IPS-18a (cell line): ENCODE data around the gene AHCY.
A peak's percentile ranks its signal among the peaks of the same experiment; 100 is the strongest.
"Not testable (repeated sequence)": the region's sequence is repeated elsewhere in the genome, so short reads cannot be mapped to it uniquely, and the experiment has no call there.

Experiments
- H3K27ac ChIP-seq: one replicate; pipeline ENCODE4 v1.5.1; 2013; ENCODE audit warnings: low read length
- H3K27me3 ChIP-seq: one replicate; pipeline ENCODE4 v1.6.1; 2013; ENCODE audit warnings: mild to moderate bottlenecking, low read length; ENCODE audit not compliant: control insufficient read depth, insufficient read depth
- H3K36me3 ChIP-seq: one replicate; pipeline ENCODE4 v1.6.1; 2013; ENCODE audit warnings: low read depth, low read length; ENCODE audit not compliant: control insufficient read depth
- H3K4me1 ChIP-seq: one replicate; pipeline ENCODE4 v1.6.1; 2013; ENCODE audit warnings: low read depth, low read length; ENCODE audit not compliant: control insufficient read depth
- H3K4me3 ChIP-seq: one replicate; pipeline ENCODE4 v1.5.1; 2013; ENCODE audit warnings: low read length
- H3K9ac ChIP-seq: one replicate; pipeline ENCODE4 v1.6.1; 2013; ENCODE audit warnings: mild to moderate bottlenecking, low read length, moderate library complexity
- H3K9me3 ChIP-seq: one replicate; pipeline ENCODE4 v1.6.1; 2013; ENCODE audit warnings: low read depth, low read length; ENCODE audit not compliant: control insufficient read depth

Gene AHCY

GRCh38 chr20:34302723-34303533 is at the start of gene AHCY:
Gene AHCY (minus strand): TSS chr20:34303355. CDS start chr20:34303270, 85 bp downstream.
- no peak within 1 kb of the TSS for H3K27ac ChIP-seq
- H3K4me1 ChIP-seq, result peaks cover 5% of the 10 kb centered on the region
- no peaks in the 10 kb centered on the region for H3K27me3 ChIP-seq
- no peaks in the 10 kb centered on the region for H3K9me3 ChIP-seq
- peak within 1 kb of the TSS; percentile 62 for H3K9ac ChIP-seq
- peak within 1 kb of the TSS; percentile 68 for H3K4me3 ChIP-seq
- peaks cover 4% of the 10 kb centered on the region for H3K36me3 ChIP-seq

- no peak overlapping the region for H3K9ac ChIP-seq
- peaks cover 4% of the 10 kb centered on the region for H3K4me1 ChIP-seq
- no peak overlapping the region for H3K4me3 ChIP-seq
- no peaks in the 10 kb centered on the region for H3K9me3 ChIP-seq
- H3K27ac ChIP-seq, result no peak overlapping the region
- H3K36me3 ChIP-seq, result no peaks in the 10 kb centered on the region
- H3K27me3 ChIP-seq, result no peaks in the 10 kb centered on the region
These were observed 46.9 kb upstream of the AHCY start for GRCh38 chr20:34350095-34350494.

GRCh38 chr20:34347571-34347970 is 44.4 kb upstream of the AHCY start:
- Histone ChIP-seq H3K9ac (no peak overlapping the region), H3K27ac (no peak overlapping the region), H3K4me3 (no peak overlapping the region), H3K9me3 (no peaks in the 10 kb centered on the region), H3K27me3 (no peaks in the 10 kb centered on the region), H3K36me3 (no peaks in the 10 kb centered on the region), H3K4me1 (peaks cover 4% of the 10 kb centered on the region)

- not testable (repeated sequence) for H3K4me1 ChIP-seq, H3K4me3 ChIP-seq, H3K27me3 ChIP-seq, H3K9me3 ChIP-seq, H3K36me3 ChIP-seq, H3K9ac ChIP-seq, H3K27ac ChIP-seq
These were observed 43.3 kb upstream of the AHCY start for GRCh38 chr20:34346533-34346865.

DNA sequence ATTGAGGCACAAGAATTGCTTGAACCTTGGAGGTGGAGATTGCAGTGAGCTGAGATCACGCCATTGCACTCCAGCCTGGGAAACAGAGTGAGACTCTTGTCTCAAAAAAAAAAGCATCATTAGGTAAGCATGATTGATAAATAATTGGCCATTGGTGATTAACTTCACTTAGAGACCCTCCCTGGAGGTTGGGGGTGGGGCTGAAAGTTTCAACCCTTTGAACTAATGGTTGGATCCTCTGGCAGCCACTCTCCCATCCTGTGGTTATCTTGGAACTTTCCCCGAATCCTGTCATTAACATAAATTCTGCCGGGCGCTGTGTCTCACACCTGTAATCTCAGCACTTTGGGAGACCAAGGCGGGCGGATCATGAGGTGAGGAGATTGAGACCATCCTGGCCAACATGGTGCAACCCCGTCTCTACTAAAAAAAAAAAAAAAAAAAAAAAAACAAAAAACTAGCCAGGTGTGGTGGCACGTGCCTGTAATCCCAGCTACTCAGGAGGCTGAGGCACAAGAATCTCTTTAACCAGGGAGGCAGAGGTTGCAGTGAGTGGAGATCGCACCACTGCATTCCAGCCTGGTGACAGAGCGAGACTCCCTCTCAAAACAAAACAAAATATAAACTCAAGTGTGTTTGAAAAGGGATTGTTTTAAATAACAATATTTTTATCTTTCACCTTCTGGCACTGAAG is 42.8 kb upstream of the AHCY start:
- not testable (repeated sequence) for H3K27me3 ChIP-seq, H3K9me3 ChIP-seq, H3K27ac ChIP-seq

DNA sequence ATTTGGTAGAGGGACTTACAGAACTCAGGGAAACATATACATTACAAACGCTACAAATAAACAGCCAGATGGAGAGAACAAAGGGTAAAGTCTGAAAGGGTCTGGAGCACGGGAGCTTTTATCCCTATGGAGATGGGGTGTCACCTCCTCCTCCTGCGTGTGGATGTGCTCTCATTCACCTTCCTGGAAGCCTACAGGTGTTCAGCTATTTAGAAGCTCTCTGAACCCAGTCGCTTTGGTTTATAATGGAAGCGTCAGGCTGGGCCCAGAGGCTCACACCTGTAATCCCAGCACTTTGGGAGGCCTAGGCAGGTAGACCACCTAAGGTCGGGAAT is 42.2 kb upstream of the AHCY start:
- Histone ChIP-seq H3K4me1 (peaks cover 4% of the 10 kb centered on the region), H3K4me3 (no peak overlapping the region)

More for the DNA sequence above, 42.8 kb upstream of the AHCY start:
- not testable (repeated sequence) for H3K36me3 ChIP-seq, H3K4me3 ChIP-seq, H3K4me1 ChIP-seq, H3K9ac ChIP-seq

GRCh38 chr20:34344238-34344637 is 41.1 kb upstream of the AHCY start:
- H3K36me3 ChIP-seq, result no peaks in the 10 kb centered on the region
- H3K9me3 ChIP-seq, result no peaks in the 10 kb centered on the region

More for the DNA sequence above, 42.2 kb upstream of the AHCY start:
- Histone ChIP-seq H3K27me3 (no peaks in the 10 kb centered on the region), H3K36me3 (no peaks in the 10 kb centered on the region), H3K9ac (no peak overlapping the region), H3K27ac (no peak overlapping the region), H3K9me3 (no peaks in the 10 kb centered on the region)

GRCh38 chr20:34343458-34344211 is 40.5 kb upstream of the AHCY start:
- Histone ChIP-seq H3K27me3 (no peaks in the 10 kb centered on the region), H3K27ac (no peak overlapping the region), H3K9me3 (no peaks in the 10 kb centered on the region), H3K4me1 (peaks cover 4% of the 10 kb centered on the region), H3K9ac (no peak overlapping the region), H3K36me3 (no peaks in the 10 kb centered on the region), H3K4me3 (no peak overlapping the region)

More at GRCh38 chr20:34344238-34344637, 41.1 kb upstream of the AHCY start:
- Histone ChIP-seq H3K27ac (no peak overlapping the region), H3K4me3 (no peak overlapping the region), H3K27me3 (no peaks in the 10 kb centered on the region), H3K4me1 (peaks cover 4% of the 10 kb centered on the region), H3K9ac (no peak overlapping the region)

GRCh38 chr20:34341199-34341598 is 38.0 kb upstream of the AHCY start:
- not testable (repeated sequence) for H3K36me3 ChIP-seq, H3K4me1 ChIP-seq, H3K9ac ChIP-seq, H3K27ac ChIP-seq, H3K4me3 ChIP-seq, H3K27me3 ChIP-seq, H3K9me3 ChIP-seq

DNA sequence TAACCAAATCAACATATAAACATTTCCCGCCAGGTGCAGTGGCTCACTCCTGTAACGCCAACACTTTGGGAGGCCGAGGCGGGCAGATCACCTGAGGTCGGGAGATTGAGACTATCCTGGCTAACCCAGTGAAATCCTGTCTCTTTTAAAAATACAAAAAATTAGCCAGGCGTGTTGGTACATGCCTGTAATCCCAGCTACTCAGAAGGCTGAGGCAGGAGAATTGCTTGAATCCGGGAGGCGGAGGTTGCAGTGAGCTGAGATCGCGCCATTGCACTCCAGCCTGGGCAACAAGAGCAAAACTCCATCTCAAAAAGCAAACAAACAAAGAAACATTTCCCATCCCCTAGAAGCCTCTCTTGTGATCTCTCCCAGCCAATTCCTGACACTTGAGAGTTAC is 37.6 kb upstream of the AHCY start:
- not testable (repeated sequence) for H3K27ac ChIP-seq, H3K4me3 ChIP-seq, H3K36me3 ChIP-seq, H3K9me3 ChIP-seq, H3K4me1 ChIP-seq, H3K27me3 ChIP-seq, H3K9ac ChIP-seq

DNA sequence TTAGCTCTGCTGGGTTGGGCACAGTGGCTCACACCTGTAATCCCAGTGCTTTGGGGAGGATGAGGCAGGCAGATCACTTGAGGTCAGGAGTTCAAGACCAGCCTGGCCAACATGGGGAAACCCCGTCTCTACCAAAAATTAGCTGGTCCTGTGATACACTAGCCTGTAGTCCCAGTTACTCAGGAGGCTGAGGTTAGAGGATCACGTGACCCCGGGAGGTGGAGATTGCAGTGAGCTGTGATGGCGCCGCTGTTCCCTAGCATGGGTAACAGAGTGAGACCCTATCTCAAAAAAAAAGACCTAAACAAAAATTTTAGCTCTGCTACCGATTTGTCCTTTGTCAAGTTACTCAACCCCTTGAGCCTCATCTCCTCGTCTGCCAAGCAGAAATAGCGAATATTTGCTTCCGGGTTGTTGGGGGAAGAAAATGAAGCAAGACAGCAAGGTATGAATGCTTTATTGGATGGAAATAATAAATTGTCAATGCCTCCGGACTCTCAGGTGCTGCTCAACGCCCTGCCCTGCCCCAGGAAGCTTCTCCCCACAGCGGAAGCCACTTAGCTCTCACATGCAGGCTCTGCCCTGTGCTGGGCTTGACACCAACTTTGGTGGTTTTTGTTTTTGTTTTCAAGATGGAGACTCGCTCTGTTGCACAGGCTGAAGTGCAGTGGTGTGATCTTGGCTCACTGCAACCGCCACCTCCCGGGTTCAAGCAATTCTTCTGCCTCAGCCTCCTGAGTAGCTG is 35.0 kb upstream of the AHCY start:
- H3K4me3 ChIP-seq, result no peak overlapping the region
- H3K4me1 ChIP-seq, result no peaks in the 10 kb centered on the region
- no peak overlapping the region for H3K9ac ChIP-seq
- no peaks in the 10 kb centered on the region for H3K9me3 ChIP-seq
- no peaks in the 10 kb centered on the region for H3K36me3 ChIP-seq
- no peak overlapping the region for H3K27ac ChIP-seq
- H3K27me3 ChIP-seq, result no peaks in the 10 kb centered on the region
